CD14-positive monocyte (primary cell): ENCODE results near the gene CSF3. TPM values are rescaled to one million over a fixed set of nuclear protein-coding genes. Genes with fewer than 3 reads are reported as not detected.

Source experiments
- DNase-seq, 3 donors: peaks; one replicate each; pipeline ENCODE4 v3.0.0-alpha.2; 2011 to 2022
- H2AFZ ChIP-seq: 2 replicates; pipeline ENCODE4 v1.6.0; 2012; ENCODE audit warnings: mild to moderate bottlenecking, low read depth, low read length, inconsistent platforms; ENCODE audit not compliant: insufficient read depth, poor library complexity, severe bottlenecking
- H3K27ac ChIP-seq, 2 donors: 1 replicate in 1 of 2; 2 replicates in 1 of 2; pipeline ENCODE4 v1.5.1; 2012 to 2013; ENCODE audit warnings: low read length in 2 of 2, control low read depth in 1 of 2, inconsistent platforms in 1 of 2, low read depth in 1 of 2, mild to moderate bottlenecking in 1 of 2
- H3K27me3 ChIP-seq, 2 donors: one replicate each; pipeline versions ENCODE4 v1.6.0 to v1.6.1; 2011 to 2013; ENCODE audit warnings: low read length in 2 of 2; ENCODE audit not compliant: control insufficient read depth in 2 of 2, insufficient read depth in 2 of 2
- H3K36me3 ChIP-seq, 2 donors: replicated peaks in 1 of 2; 1 replicate in 1 of 2; 2 replicates in 1 of 2; pipeline versions ENCODE4 v1.5.1 to v1.6.1; 2012 to 2013; ENCODE audit warnings: low read length in 2 of 2, control low read depth in 1 of 2, inconsistent platforms in 1 of 2, mild to moderate bottlenecking in 1 of 2; ENCODE audit not compliant: insufficient read depth in 2 of 2, control insufficient read depth in 1 of 2
- H3K4me1 ChIP-seq, 2 donors: 1 replicate in 1 of 2; 2 replicates in 1 of 2; pipeline versions ENCODE4 v1.5.1 to v1.6.1; 2012 to 2013; ENCODE audit warnings: low read length in 2 of 2, control low read depth in 1 of 2, inconsistent platforms in 1 of 2, mild to moderate bottlenecking in 1 of 2, moderate library complexity in 1 of 2; ENCODE audit not compliant: insufficient read depth in 2 of 2, control insufficient read depth in 1 of 2
- H3K4me2 ChIP-seq: replicated peaks from 2 replicates; pipeline ENCODE3; 2012; ENCODE audit warnings: low read length, moderate library complexity, mild to moderate bottlenecking; ENCODE audit not compliant: poor library complexity, severe bottlenecking; ENCODE audit errors: extremely low read depth
- H3K4me3 ChIP-seq, 3 experiments: fragments of 200-600 bp in 1 of 3; sonication (generic) in 1 of 3; replicated peaks in 1 of 3; 1 replicate in 2 of 3; 2 replicates in 1 of 3; pipeline ENCODE4 v1.5.1; 2011 to 2013; ENCODE audit warnings: low read length in 3 of 3, mild to moderate bottlenecking in 3 of 3, control low read depth in 2 of 3, low read depth in 2 of 3, inconsistent platforms in 1 of 3, moderate library complexity in 1 of 3
- H3K79me2 ChIP-seq: 2 replicates; pipeline ENCODE4 v1.6.0; 2012; ENCODE audit warnings: mild to moderate bottlenecking, control low read depth, inconsistent platforms, low read length, moderate library complexity; ENCODE audit not compliant: insufficient read depth
- H3K9ac ChIP-seq: 2 replicates; pipeline ENCODE4 v1.6.0; 2017; ENCODE audit warnings: low read length, mild to moderate bottlenecking; ENCODE audit not compliant: insufficient read depth, poor library complexity, severe bottlenecking
- H3K9me3 ChIP-seq, 2 donors: replicated peaks in 1 of 2; 1 replicate in 1 of 2; 2 replicates in 1 of 2; pipeline versions ENCODE4 v1.5.1 to v1.6.1; 2012 to 2013; ENCODE audit warnings: low read length in 2 of 2, control low read depth in 1 of 2; ENCODE audit not compliant: control insufficient read depth in 1 of 2, insufficient read depth in 1 of 2
- H4K20me1 ChIP-seq: 2 replicates; pipeline ENCODE4 v1.6.0; 2012; ENCODE audit warnings: mild to moderate bottlenecking, low read length, control low read depth, moderate library complexity; ENCODE audit not compliant: insufficient read depth
- H3K27ac Mint-ChIP-seq, 7 donors: one replicate each; pipeline ENCODE4 v1.8.0; 2020; ENCODE audit warnings: mild to moderate bottlenecking in 7 of 7, mixed read lengths in 7 of 7, moderate library complexity in 6 of 7, inconsistent platforms in 2 of 7
- H3K27me3 Mint-ChIP-seq, 3 donors: one replicate each; pipeline ENCODE4 v1.8.0; 2021 to 2022; ENCODE audit warnings: low read depth in 3 of 3, mild to moderate bottlenecking in 3 of 3, mixed read lengths in 3 of 3, moderate library complexity in 3 of 3, inconsistent platforms in 1 of 3
- H3K36me3 Mint-ChIP-seq, 2 donors: one replicate each; pipeline ENCODE4 v1.8.0; 2020; ENCODE audit warnings: mixed read lengths in 2 of 2, inconsistent platforms in 1 of 2, mild to moderate bottlenecking in 1 of 2
- H3K4me1 Mint-ChIP-seq: one replicate; pipeline ENCODE4 v1.8.0; 2020; ENCODE audit warnings: mild to moderate bottlenecking, mixed read lengths
- H3K4me3 Mint-ChIP-seq, 2 donors: one replicate each; pipeline ENCODE4 v1.8.0; 2020; ENCODE audit warnings: mild to moderate bottlenecking in 2 of 2, mixed read lengths in 2 of 2, moderate library complexity in 1 of 2
- H3K9me3 Mint-ChIP-seq, 7 donors: one replicate each; pipeline ENCODE4 v1.8.0; 2020 to 2022; ENCODE audit warnings: mixed read lengths in 7 of 7, mild to moderate bottlenecking in 6 of 7, moderate library complexity in 6 of 7, inconsistent platforms in 2 of 7
- CTCF ChIP-seq: fragments of 200-600 bp; IDR thresholded peaks from one replicate; pipeline ENCODE4 v1.8.0; 2022; ENCODE audit warnings: antibody characterized with exemption, mild to moderate bottlenecking
- WGBS: methylation state at CpG from one replicate; pipeline ENCODE4 v1.1.5; 2013; ENCODE audit warnings: missing lambda C conversion rate; ENCODE audit not compliant: insufficient coverage; 5-methylcytosine and 5-hydroxymethylcytosine counted together
- intact Hi-C, 2 donors: fragments of 100-400 bp; cut with micrococcal nuclease; formaldehyde crosslinking; loops; one replicate each; pipeline versions ENCODE4 v1.15.0 to v1.15.1; 2023
- polyA plus RNA-seq, 3 donors: library from polyadenylated mRNA; depleted of rRNA in 1 of 3; unstranded in 2 of 3; stranded (reverse) in 1 of 3; fragments of 300-500 nt in 2 of 3; fragments of >200 nt in 1 of 3; fragmentation: Illumina TruSeq in 2 of 3; gene quantifications; 1 replicate in 2 of 3; 2 replicates in 1 of 3; pipeline ENCODE4 v1.2.3, GENCODE V29; 2012 to 2021

Gene CSF3
- polyA plus RNA-seq, 3 donors: not detected

- no peak overlapping the region for H3K27ac ChIP-seq
- intact Hi-C loops: no loop called here
- H3K9ac ChIP-seq: no peak overlapping the region
- H3K4me3 Mint-ChIP-seq: no peak overlapping the region
- peaks cover 63 to 76% of the 10 kb centered on the region in 2 donors for H3K36me3 ChIP-seq
- H3K4me2 ChIP-seq: no peak overlapping the region
- 77% methylated on average over 8 of the region's 8 CpGs for WGBS
- no peaks in the 10 kb centered on the region for H3K4me1 ChIP-seq
- TF ChIP-seq CTCF: no peak
- H4K20me1 ChIP-seq: no peaks in the 10 kb centered on the region
- H3K27ac Mint-ChIP-seq: no peak overlapping the region
- DNase-seq: no peak
- H3K9me3 ChIP-seq: no peaks in the 10 kb centered on the region
- H3K36me3 Mint-ChIP-seq: peaks cover 67 to 80% of the 10 kb centered on the region in 2 donors
- H3K27me3 ChIP-seq: no peaks in the 10 kb centered on the region
- no peaks in the 10 kb centered on the region for H3K9me3 Mint-ChIP-seq
- H3K4me1 Mint-ChIP-seq: peaks cover 4% of the 10 kb centered on the region
- no peaks in the 10 kb centered on the region for H3K79me2 ChIP-seq
- H2AFZ ChIP-seq: no peak overlapping the region
- no peak overlapping the region for H3K4me3 ChIP-seq
- H3K27me3 Mint-ChIP-seq: peaks cover 0 to 1% (median 0%) of the 10 kb centered on the region in 3 donors
Observed at GRCh38 chr17:40033339-40033738, 18.1 kb downstream of the CSF3 start.

- Histone ChIP-seq H2AFZ (no peak overlapping the region), H3K36me3 (peaks cover 51 to 63% of the 10 kb centered on the region in 2 donors), H3K9me3 (no peaks in the 10 kb centered on the region), H3K27ac (no peak overlapping the region), H3K4me1 (no peaks in the 10 kb centered on the region), H3K9ac (no peak overlapping the region), H3K79me2 (no peaks in the 10 kb centered on the region), H3K27me3 (no peaks in the 10 kb centered on the region), H4K20me1 (no peaks in the 10 kb centered on the region), H3K4me3 (no peak overlapping the region), H3K4me2 (no peak overlapping the region)
- TF ChIP-seq CTCF: no peak
- whole genome bisulfite sequencing: 79% methylated on average over 7 of the region's 8 CpGs
- H3K4me1 Mint-ChIP-seq: peaks cover 4% of the 10 kb centered on the region
- H3K27me3 Mint-ChIP-seq: peaks cover 0 to 1% (median 0%) of the 10 kb centered on the region in 3 donors
- DNase-seq: no peak
- H3K9me3 Mint-ChIP-seq: no peaks in the 10 kb centered on the region
- H3K36me3 Mint-ChIP-seq: peaks cover 60 to 67% of the 10 kb centered on the region in 2 donors
- intact Hi-C loops: no loop called here
- no peak overlapping the region for H3K4me3 Mint-ChIP-seq
- H3K27ac Mint-ChIP-seq: no peak overlapping the region
Observed at GRCh38 chr17:40034426-40035161, 19.4 kb downstream of the CSF3 start.
